GM03348 (cell line): ENCODE results near the gene CETP.
"Not testable (repeated sequence)": the region's sequence is repeated elsewhere in the genome, so short reads cannot be mapped to it uniquely, and the experiment has no call there.

Experiments used
- DNase-seq: peaks from one replicate; pipeline ENCODE4 v3.0.0; 2012; ENCODE audit warnings: low spot score

Gene CETP

GRCh38 chr16:56956076-56956475 is 5.7 kb upstream of the CETP start:
- no peak for DNase-seq

- no peak for DNase-seq
These were observed 5.0 kb upstream of the CETP start for GRCh38 chr16:56956756-56957155.

- no peak for DNase-seq
These were observed 969 bp upstream of the CETP start for GRCh38 chr16:56960681-56961281.

GRCh38 chr16:56961386-56961785 is 364 bp upstream of the CETP start:
- DNase-seq = no peak

- DNase-seq = peak; percentile 65
These were observed 2.7 kb downstream of the CETP start for GRCh38 chr16:56964243-56965148.

GRCh38 chr16:56965149-56966092 is 3.7 kb downstream of the CETP start:
- DNase-seq = no peak

GRCh38 chr16:56966093-56966475 is 4.3 kb downstream of the CETP start:
- DNase-seq = no peak

GRCh38 chr16:56967733-56968132 is 6.0 kb downstream of the CETP start:
- no peak for DNase-seq

GRCh38 chr16:56969769-56970168 is 8.0 kb downstream of the CETP start:
- DNase-seq = no peak

- peak; percentile 24 for DNase-seq
These were observed 9.4 kb downstream of the CETP start for GRCh38 chr16:56970934-56971767.

- DNase-seq = no peak
These were observed 10.0 kb downstream of the CETP start for GRCh38 chr16:56971768-56972043.

- DNase-seq = no peak
These were observed 10.9 kb downstream of the CETP start for GRCh38 chr16:56972403-56973293.

- DNase-seq = no peak
These were observed 11.5 kb downstream of the CETP start for GRCh38 chr16:56973294-56973689.

- DNase-seq = not testable (repeated sequence)
These were observed 12.1 kb downstream of the CETP start for GRCh38 chr16:56973899-56974298.

GRCh38 chr16:56974549-56975300 is 13.0 kb downstream of the CETP start:
- no peak for DNase-seq

GRCh38 chr16:56975714-56976113 is 14.0 kb downstream of the CETP start:
- no peak for DNase-seq

- DNase-seq = no peak
These were observed 15.5 kb downstream of the CETP start for GRCh38 chr16:56977216-56977615.

GRCh38 chr16:56977823-56978430 is 16.2 kb downstream of the CETP start:
- no peak for DNase-seq

- no peak for DNase-seq
These were observed 18.4 kb downstream of the CETP start for GRCh38 chr16:56980201-56980535.
